ENCODE results near the gene PIP4K2C.

- TF ChIP-seq CTCF (IDR thresholded peaks at IDR 0.05; ENCODE audit: low read depth, low read length): no peak
- no peak for TF ChIP-seq POLR2A (IDR thresholded peaks at IDR 0.05; ENCODE audit: extremely low read depth, insufficient read length)
These were observed 9.2 kb upstream of the PIP4K2C start for GRCh38 chr12:57581802-57582201.

Measured in NB4 (cell line).